ENCODE measurements around the gene CCDC174.
"Not testable (repeated sequence)": the region's sequence is repeated elsewhere in the genome, so short reads cannot be mapped to it uniquely, and the experiment has no call there.

Gene CCDC174

DNA sequence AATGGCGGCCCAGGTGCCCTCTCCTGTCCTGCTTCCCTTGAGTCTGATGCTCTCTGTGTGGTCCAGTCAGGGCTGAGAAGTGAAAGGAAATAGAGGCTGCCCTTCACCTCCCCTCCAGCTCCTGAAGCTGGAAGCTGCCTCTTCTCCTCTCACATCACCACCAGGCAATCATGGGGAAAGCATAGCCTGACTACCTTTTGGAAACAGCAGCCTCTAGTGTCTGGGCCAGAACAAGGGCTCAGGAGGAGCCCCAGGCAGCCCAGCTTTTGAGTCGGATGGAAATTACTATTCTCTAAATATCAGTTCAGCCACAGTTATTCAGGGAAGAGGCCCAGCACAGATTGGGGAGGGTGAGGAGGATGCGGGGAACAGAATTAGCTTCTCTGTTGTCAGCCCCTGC lies 43.3 kb upstream of the CCDC174 start:
- TF ChIP-seq, protein P1, sequence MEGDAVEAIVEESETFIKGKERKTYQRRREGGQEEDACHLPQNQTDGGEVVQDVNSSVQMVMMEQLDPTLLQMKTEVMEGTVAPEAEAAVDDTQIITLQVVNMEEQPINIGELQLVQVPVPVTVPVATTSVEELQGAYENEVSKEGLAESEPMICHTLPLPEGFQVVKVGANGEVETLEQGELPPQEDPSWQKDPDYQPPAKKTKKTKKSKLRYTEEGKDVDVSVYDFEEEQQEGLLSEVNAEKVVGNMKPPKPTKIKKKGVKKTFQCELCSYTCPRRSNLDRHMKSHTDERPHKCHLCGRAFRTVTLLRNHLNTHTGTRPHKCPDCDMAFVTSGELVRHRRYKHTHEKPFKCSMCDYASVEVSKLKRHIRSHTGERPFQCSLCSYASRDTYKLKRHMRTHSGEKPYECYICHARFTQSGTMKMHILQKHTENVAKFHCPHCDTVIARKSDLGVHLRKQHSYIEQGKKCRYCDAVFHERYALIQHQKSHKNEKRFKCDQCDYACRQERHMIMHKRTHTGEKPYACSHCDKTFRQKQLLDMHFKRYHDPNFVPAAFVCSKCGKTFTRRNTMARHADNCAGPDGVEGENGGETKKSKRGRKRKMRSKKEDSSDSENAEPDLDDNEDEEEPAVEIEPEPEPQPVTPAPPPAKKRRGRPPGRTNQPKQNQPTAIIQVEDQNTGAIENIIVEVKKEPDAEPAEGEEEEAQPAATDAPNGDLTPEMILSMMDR (IDR thresholded peaks at IDR 0.05; ENCODE audit: low read length) = no peak
- TF ChIP-seq EZH2 (IDR thresholded peaks at IDR 0.05; ENCODE audit: borderline replicate concordance, low read length) = no peak

DNA sequence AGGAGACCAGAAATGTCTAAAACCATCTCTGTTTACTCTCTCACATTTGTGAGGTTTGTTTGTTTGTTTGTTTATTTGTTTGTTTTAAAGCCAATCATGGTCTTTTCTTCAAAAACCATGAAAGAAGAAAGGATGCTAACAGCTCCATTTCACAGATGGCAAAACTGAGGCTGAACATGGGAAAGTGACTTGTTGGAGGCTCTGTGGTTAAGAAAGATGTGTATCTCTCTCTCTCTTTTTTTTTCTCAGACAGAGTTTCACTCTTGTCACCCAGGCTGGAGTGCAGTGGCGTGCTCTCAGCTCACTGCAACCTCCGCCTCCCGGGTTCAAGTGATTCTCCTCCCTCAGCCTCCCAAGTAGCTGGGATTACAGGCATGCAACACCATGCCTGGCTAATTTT lies 42.5 kb upstream of the CCDC174 start:
- not testable (repeated sequence) for H3K4me3 ChIP-seq (ENCODE audit: low read depth, low read length, poor library complexity, severe bottlenecking); H2AFZ ChIP-seq (ENCODE audit: low read length); H3K4me1 ChIP-seq (ENCODE audit: insufficient read depth, low read length, severe bottlenecking); H3F3A ChIP-seq (ENCODE audit: insufficient read depth, low read length); H3K9me2 ChIP-seq (ENCODE audit: low read depth, low read length); H3K79me2 ChIP-seq (ENCODE audit: insufficient read depth, low read length); H3K9me3 ChIP-seq (ENCODE audit: low read length); H3K27ac ChIP-seq (ENCODE audit: low read depth, low read length, poor library complexity, severe bottlenecking); H4K20me1 ChIP-seq (ENCODE audit: insufficient read depth, low read length); H3K4me2 ChIP-seq (ENCODE audit: low read length); H3K27me3 ChIP-seq (ENCODE audit: insufficient read depth, low read length); H3K9ac ChIP-seq (ENCODE audit: low read length); H3K36me3 ChIP-seq (ENCODE audit: insufficient read depth, low read length)

More for the DNA sequence above, 43.3 kb upstream of the CCDC174 start:
- H3K4me2 ChIP-seq (ENCODE audit: low read length) = no peak overlapping the region
- H3K4me3 ChIP-seq (ENCODE audit: low read depth, low read length, poor library complexity, severe bottlenecking) = no peak overlapping the region
- no peaks in the 10 kb centered on the region for H3K9me3 ChIP-seq (ENCODE audit: low read length)
- H3K27ac ChIP-seq (ENCODE audit: low read depth, low read length, poor library complexity, severe bottlenecking) = no peak overlapping the region
- no peaks in the 10 kb centered on the region for H3K36me3 ChIP-seq (ENCODE audit: insufficient read depth, low read length)
- H2AFZ ChIP-seq (ENCODE audit: low read length) = no peak overlapping the region
- H3F3A ChIP-seq (ENCODE audit: insufficient read depth, low read length) = no peaks in the 10 kb centered on the region
- no peak overlapping the region for H3K9ac ChIP-seq (ENCODE audit: low read length)
- H4K20me1 ChIP-seq (ENCODE audit: insufficient read depth, low read length) = no peaks in the 10 kb centered on the region
- H3K9me2 ChIP-seq (ENCODE audit: low read depth, low read length) = no peaks in the 10 kb centered on the region
- H3K27me3 ChIP-seq (ENCODE audit: insufficient read depth, low read length) = peaks cover 3% of the 10 kb centered on the region
- no peaks in the 10 kb centered on the region for H3K4me1 ChIP-seq (ENCODE audit: insufficient read depth, low read length, severe bottlenecking)
- H3K79me2 ChIP-seq (ENCODE audit: insufficient read depth, low read length) = no peaks in the 10 kb centered on the region

GRCh38 chr3:14609506-14609905 lies 42.1 kb upstream of the CCDC174 start:
- Histone ChIP-seq H3K4me3 (ENCODE audit: low read depth, low read length, poor library complexity, severe bottlenecking) (no peak overlapping the region), H3F3A (ENCODE audit: insufficient read depth, low read length) (no peaks in the 10 kb centered on the region), H3K27ac (ENCODE audit: low read depth, low read length, poor library complexity, severe bottlenecking) (no peak overlapping the region), H3K4me2 (ENCODE audit: low read length) (no peak overlapping the region), H3K36me3 (ENCODE audit: insufficient read depth, low read length) (no peaks in the 10 kb centered on the region), H3K9ac (ENCODE audit: low read length) (no peak overlapping the region), H3K4me1 (ENCODE audit: insufficient read depth, low read length, severe bottlenecking) (no peaks in the 10 kb centered on the region), H3K9me2 (ENCODE audit: low read depth, low read length) (no peaks in the 10 kb centered on the region), H3K79me2 (ENCODE audit: insufficient read depth, low read length) (no peaks in the 10 kb centered on the region), H4K20me1 (ENCODE audit: insufficient read depth, low read length) (no peaks in the 10 kb centered on the region), H3K27me3 (ENCODE audit: insufficient read depth, low read length) (peaks cover 3% of the 10 kb centered on the region; the same call in 1 of the 2 replicates), H2AFZ (ENCODE audit: low read length) (no peak overlapping the region), H3K9me3 (ENCODE audit: low read length) (no peaks in the 10 kb centered on the region)
- TF ChIP-seq, protein P1 (IDR thresholded peaks at IDR 0.05; ENCODE audit: low read length) = no peak
- TF ChIP-seq EZH2 (IDR thresholded peaks at IDR 0.05; ENCODE audit: borderline replicate concordance, low read length) = no peak

DNA sequence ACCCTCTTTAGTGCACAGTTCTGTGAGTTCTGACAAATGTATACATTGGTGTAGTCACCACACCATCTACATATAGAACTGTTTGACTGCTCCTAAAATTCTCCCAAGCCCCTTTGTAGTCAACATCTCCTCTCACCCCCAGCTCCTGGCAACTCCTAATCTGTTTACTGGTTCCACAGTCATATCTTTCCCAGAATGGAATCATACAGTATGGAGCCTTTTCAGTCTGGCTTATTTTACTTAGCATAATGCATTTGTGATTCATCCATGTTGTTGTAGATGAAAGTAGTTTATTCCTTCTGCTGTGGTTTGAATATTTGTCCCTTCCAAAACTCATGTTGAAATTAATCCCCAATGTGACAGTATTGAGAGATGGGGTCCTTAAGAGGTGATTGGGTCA lies 41.6 kb upstream of the CCDC174 start:
- no peaks in the 10 kb centered on the region for H3K79me2 ChIP-seq (ENCODE audit: insufficient read depth, low read length)
- no peaks in the 10 kb centered on the region for H3F3A ChIP-seq (ENCODE audit: insufficient read depth, low read length)
- no peak for TF ChIP-seq EZH2 (IDR thresholded peaks at IDR 0.05; ENCODE audit: borderline replicate concordance, low read length)
- TF ChIP-seq, protein P1 (IDR thresholded peaks at IDR 0.05; ENCODE audit: low read length) = no peak
- H3K9me3 ChIP-seq (ENCODE audit: low read length) = no peaks in the 10 kb centered on the region
- no peak overlapping the region for H2AFZ ChIP-seq (ENCODE audit: low read length)
- H3K4me2 ChIP-seq (ENCODE audit: low read length) = no peak overlapping the region
- peaks cover 3% of the 10 kb centered on the region; the same call in 1 of the 2 replicates for H3K27me3 ChIP-seq (ENCODE audit: insufficient read depth, low read length)
- H3K4me1 ChIP-seq (ENCODE audit: insufficient read depth, low read length, severe bottlenecking) = no peaks in the 10 kb centered on the region
- no peaks in the 10 kb centered on the region for H4K20me1 ChIP-seq (ENCODE audit: insufficient read depth, low read length)
- no peak overlapping the region for H3K27ac ChIP-seq (ENCODE audit: low read depth, low read length, poor library complexity, severe bottlenecking)
- H3K9ac ChIP-seq (ENCODE audit: low read length) = no peak overlapping the region
- H3K9me2 ChIP-seq (ENCODE audit: low read depth, low read length) = no peaks in the 10 kb centered on the region
- H3K36me3 ChIP-seq (ENCODE audit: insufficient read depth, low read length) = no peaks in the 10 kb centered on the region
- no peak overlapping the region for H3K4me3 ChIP-seq (ENCODE audit: low read depth, low read length, poor library complexity, severe bottlenecking)
